Choroid plexus epithelial cell (primary cell): ENCODE measurements around the gene RNF5.
"Not testable (repeated sequence)": the region's sequence is repeated elsewhere in the genome, so short reads cannot be mapped to it uniquely, and the experiment has no call there.

Source experiments
- DNase-seq: peaks from one replicate; pipeline ENCODE4 v3.0.0-alpha.2; 2010; ENCODE audit warnings: low read depth
- H3K4me3 ChIP-seq: 2 replicates; pipeline ENCODE4 v1.5.1; 2011; ENCODE audit warnings: low read depth, mild to moderate bottlenecking, control low read depth, low read length, moderate library complexity
- TF ChIP-seq, protein P1 (sequence below): conservative IDR thresholded peaks from 2 replicates; pipeline ENCODE4 v1.5.1; 2011; ENCODE audit warnings: low read depth, mild to moderate bottlenecking, control low read depth, inconsistent platforms, low read length, moderate library complexity

Gene RNF5

DNA sequence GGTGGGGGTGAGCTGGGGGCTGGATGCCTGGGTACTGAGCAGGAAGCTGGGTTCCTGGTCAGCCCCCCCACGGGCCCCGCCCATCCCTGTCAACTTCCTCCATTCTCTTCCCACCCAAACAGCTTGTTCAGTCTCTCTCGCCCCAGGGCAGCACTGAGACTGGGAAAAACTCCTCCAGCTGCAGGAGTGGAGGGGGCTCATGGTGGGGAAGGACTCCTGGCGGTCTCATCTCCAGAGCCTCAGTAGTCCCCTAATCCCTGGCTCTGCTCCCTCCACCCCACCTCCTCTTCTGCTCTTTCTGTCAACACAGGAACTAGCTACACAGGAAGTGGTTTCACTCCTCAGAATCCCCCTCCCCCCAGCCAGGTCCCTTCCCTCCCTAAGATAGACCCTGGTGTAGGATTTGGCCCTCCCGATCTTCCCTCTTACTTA is 14.4 kb downstream of the RNF5 start, which contains the start of gene GPSM3:
TSS of gene GPSM3 (minus strand) at position 36 of the 432 bp plus-strand sequence. CDS start 130 bp downstream, outside the sequence.
- DNase-seq = peak; percentile 56
- TF ChIP-seq, protein P1, sequence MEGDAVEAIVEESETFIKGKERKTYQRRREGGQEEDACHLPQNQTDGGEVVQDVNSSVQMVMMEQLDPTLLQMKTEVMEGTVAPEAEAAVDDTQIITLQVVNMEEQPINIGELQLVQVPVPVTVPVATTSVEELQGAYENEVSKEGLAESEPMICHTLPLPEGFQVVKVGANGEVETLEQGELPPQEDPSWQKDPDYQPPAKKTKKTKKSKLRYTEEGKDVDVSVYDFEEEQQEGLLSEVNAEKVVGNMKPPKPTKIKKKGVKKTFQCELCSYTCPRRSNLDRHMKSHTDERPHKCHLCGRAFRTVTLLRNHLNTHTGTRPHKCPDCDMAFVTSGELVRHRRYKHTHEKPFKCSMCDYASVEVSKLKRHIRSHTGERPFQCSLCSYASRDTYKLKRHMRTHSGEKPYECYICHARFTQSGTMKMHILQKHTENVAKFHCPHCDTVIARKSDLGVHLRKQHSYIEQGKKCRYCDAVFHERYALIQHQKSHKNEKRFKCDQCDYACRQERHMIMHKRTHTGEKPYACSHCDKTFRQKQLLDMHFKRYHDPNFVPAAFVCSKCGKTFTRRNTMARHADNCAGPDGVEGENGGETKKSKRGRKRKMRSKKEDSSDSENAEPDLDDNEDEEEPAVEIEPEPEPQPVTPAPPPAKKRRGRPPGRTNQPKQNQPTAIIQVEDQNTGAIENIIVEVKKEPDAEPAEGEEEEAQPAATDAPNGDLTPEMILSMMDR = no peak
- peak within 1 kb of the TSS; percentile 44 for H3K4me3 ChIP-seq

DNA sequence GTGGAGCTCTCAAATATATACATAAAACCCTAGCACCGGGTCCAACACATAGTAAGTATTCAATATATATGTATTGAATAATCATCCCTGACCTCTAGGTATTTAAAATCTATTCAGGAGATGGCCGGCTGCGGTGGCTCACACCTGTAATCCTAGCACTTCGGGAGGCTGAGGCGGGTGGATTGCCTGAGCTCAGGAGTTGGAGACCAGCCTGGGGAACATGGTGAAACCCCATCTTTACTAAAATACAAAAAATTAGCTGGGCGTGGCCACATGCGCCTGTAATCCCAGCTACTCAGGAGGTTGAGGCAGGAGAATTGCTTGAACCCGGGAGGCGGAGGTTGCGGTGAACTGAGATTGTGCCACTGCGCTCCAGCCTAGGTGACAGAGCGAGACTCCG is 14.9 kb downstream of the RNF5 start:
- DNase-seq, H3K4me3 ChIP-seq: not testable (repeated sequence)

DNA sequence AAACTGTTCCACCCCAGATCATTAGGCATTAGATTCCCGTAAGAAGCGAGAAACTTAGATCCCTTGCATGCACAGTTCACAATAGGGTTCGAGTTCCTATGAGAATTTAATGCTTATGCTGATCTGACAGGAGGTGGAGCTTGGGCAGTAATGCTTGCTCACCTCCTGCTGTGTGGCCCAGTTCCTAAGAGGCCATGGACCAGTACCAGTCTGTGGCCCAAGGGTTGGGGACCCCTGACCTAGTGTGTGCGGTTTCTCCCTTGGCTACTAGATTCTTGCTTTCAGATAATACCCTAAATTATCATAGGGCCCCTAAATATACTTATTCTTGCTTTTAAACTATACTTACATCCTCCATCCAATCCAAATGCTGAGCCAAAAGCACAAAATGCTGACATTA is 16.2 kb downstream of the RNF5 start:
- TF ChIP-seq, protein P1 = no peak
- no peak for DNase-seq
- H3K4me3 ChIP-seq = no peak overlapping the region

DNA sequence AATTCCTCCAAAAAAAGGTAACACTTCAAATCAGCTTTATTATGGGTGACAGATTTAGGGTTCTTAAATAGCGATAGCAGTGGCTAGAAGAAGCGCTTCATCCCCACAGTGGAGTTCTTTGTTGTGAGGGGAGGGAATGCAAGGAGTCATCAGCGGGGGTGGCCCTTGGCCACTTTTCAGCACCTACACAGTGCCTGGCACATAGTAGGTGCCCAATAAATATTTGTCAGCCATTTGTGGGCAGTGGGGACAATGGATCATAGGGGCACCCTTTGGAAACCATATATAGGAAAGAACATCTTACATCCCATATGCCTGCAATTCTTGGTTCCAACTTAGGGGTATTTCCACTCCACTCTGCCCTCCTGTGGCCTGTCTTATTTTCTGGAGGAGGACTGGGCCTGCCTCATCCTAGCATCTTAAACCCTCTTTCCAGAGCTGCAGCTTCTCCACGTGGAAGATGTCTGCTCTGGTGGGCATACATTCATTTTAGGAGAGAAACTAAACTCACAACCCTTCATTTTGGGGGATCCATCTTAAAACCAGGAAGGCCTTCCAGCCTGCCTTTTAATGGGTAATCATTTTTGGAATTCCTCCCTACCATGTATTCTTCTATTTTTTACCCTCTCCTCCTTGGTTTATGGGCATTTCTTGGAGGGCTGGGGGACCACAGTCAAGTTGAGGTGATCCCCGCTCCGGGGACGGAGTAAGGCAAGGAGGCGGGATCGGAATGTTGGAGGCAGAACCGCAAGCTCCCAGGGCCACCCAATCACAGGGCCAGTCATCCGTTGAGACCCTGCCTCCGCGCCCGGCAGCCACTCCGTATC is 16.8 kb downstream of the RNF5 start:
- peak; percentile 82 for DNase-seq
- peak overlapping the region; percentile 49 for H3K4me3 ChIP-seq
- TF ChIP-seq, protein P1 = peak; percentile 82

DNA sequence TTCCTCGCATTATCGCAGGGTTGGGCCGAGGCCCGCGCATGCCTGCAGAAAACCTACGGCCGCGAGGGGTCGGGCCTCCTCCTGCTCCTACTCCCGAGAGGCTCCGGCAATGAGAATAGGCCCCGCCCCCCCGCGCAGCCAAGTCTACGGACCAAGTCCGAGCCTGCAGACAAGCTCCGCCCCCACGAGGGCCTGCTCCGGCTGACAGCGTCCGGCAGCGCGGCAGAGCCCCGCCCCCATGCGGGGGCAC is 17.4 kb downstream of the RNF5 start:
- TF ChIP-seq, protein P1 = peak; percentile 51
- peak overlapping the region; percentile 89 for H3K4me3 ChIP-seq
- DNase-seq = peak; percentile 100

DNA sequence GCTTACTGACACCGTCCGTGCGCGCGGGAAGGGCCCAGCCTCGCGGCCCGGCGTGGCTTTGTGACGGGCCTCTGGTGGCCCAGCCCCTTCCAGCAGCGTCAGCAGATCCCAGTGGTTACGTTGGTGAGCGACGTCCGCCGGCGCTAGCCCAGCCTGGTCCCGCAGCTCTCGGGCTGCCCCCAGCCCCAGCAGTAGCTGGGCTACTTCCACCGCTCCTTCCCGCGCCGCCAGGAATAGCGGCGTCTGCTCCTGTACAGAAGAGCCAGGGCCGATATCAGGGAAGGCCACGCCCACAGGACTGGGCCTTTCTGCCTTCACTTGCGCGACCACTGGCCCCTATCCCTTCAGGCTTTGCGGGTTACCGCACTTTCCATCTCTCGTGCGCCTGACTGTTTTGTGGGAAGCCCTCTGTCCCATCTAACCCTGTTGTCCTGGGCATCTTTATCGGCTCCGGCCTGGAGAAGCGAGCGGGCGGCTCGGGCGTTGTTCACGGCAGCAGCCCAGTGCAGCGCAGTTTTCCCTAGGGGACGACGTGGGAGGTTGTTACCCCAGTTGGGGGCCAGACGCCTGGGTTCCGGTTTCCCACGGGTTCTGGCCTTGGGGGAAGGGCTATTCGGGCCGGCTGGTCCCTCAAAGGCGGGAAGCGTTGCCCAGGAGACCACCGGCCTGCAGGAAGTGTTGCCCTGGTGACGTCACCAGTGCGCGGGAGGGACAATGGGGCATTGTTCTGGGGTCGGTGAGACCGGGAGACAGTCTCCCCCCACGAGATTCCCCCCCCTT is 17.9 kb downstream of the RNF5 start:
- peak overlapping the region; percentile 89 for H3K4me3 ChIP-seq
- TF ChIP-seq, protein P1 = no peak
- DNase-seq = peak; percentile 91

DNA sequence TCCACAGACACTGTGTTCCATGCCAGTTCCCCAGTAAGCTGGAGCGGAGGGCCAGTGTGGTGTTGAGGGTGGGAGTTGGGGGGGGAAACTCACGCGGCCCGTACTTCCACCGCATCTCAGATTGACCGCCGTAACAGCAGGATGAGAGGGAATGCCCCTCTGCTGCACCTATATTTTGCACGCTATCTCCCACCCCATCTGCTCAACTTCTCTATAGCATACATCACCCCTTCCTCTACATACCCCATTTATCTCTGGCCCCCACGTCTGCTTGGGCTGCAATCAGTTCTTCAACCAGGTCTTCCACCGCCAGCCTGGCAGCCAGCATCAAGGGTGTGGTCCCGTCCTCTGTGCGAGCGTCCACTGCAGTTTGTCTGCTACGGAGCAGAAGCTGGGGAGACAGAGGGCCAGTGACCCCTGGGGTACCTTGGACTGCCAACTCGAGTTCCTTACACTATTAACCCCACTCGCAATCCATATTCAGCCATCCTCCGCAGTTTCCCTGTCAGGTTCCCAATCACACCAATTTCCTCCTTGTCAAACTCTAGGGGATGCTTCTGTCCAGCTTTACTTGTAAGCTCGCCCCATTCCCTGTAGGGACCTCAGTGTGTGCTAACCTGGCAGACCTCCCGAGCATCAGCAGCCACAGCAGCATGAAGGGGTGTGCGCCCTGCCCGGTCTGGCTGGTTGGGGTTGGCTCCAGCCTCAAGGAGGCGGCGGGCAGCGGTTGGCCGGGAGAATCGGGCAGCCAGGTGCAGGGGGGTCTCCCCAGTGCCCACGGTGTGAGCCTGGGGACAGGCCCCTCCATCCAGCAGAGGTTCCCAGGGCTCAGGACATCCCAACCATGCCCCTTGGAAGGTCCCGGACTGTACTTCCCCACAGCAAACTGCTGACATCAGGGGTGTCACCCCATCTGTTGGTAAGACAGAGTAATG is 18.7 kb downstream of the RNF5 start:
- H3K4me3 ChIP-seq = peak overlapping the region; percentile 89
- DNase-seq = no peak
- TF ChIP-seq, protein P1 = no peak
